RCC 7860 (cell line): ENCODE data around the gene FEV.

Experiments
- DNase-seq: peaks from one replicate; pipeline ENCODE4 v3.0.0-alpha.2; 2015; ENCODE audit warnings: low spot score
- FAIRE-seq: peaks from 2 replicates; lab custom pipeline; 2012; peaks lifted over from hg19 to GRCh38; lab: Jason Lieb, UNC

The FEV gene

GRCh38 chr2:218993345-218994315 is 8.6 kb upstream of the FEV start, which contains the start of gene CRYBA2:
Gene CRYBA2 (minus strand): TSS chr2:218993422. CDS start chr2:218993176, 246 bp downstream.
- no peak for DNase-seq
- FAIRE-seq: no peak

- DNase-seq: no peak
- no peak for FAIRE-seq
Measured at GRCh38 chr2:218992703-218993344, 7.8 kb upstream of the FEV start.

- FAIRE-seq (no peak), DNase-seq (no peak)
Measured at GRCh38 chr2:218992196-218992595, 7.2 kb upstream of the FEV start.

GRCh38 chr2:218991674-218992168 is 6.7 kb upstream of the FEV start:
- FAIRE-seq (no peak), DNase-seq (no peak)

- DNase-seq (no peak), FAIRE-seq (no peak)
Measured at GRCh38 chr2:218990612-218991011, 5.6 kb upstream of the FEV start.

GRCh38 chr2:218990052-218990451 is 5.1 kb upstream of the FEV start:
- FAIRE-seq: no peak
- no peak for DNase-seq

GRCh38 chr2:218988650-218989049 is 3.7 kb upstream of the FEV start:
- FAIRE-seq: no peak

GRCh38 chr2:218988164-218988563 is 3.2 kb upstream of the FEV start:
- no peak for DNase-seq
- FAIRE-seq: no peak

More at GRCh38 chr2:218988650-218989049, 3.7 kb upstream of the FEV start:
- no peak for DNase-seq

GRCh38 chr2:218986148-218986761 is 1.3 kb upstream of the FEV start:
- DNase-seq: no peak
- FAIRE-seq: no peak

GRCh38 chr2:218985325-218986091 is 524 bp upstream of the FEV start:
- DNase-seq (no peak), FAIRE-seq (no peak)

- no peak for FAIRE-seq
- no peak for DNase-seq
Measured at GRCh38 chr2:218984239-218985020, 554 bp downstream of the FEV start.

GRCh38 chr2:218983934-218984238 is 1.1 kb downstream of the FEV start:
- no peak for FAIRE-seq
- no peak for DNase-seq

GRCh38 chr2:218983263-218983933 is 1.6 kb downstream of the FEV start:
- DNase-seq: no peak

GRCh38 chr2:218982586-218983262 is 2.3 kb downstream of the FEV start:
- FAIRE-seq (no peak), DNase-seq (no peak)

More at GRCh38 chr2:218983263-218983933, 1.6 kb downstream of the FEV start:
- FAIRE-seq: no peak

GRCh38 chr2:218981881-218982585 is 3.0 kb downstream of the FEV start:
- FAIRE-seq (no peak), DNase-seq (no peak)

GRCh38 chr2:218981390-218981880 is 3.5 kb downstream of the FEV start:
- FAIRE-seq (no peak), DNase-seq (no peak)

- DNase-seq (no peak), FAIRE-seq (no peak)
Measured at GRCh38 chr2:218980735-218981389, 4.1 kb downstream of the FEV start.
